Stimulated activated naive B cell treated with anti-CD40 and anti-IgM and Interleukin-4, amounts not matched to agents 10 μg/mL and 1 μg/mL and 100 μg/mL, for 72 hours (primary cell): ENCODE data around the gene SPTLC1.
"Not testable (repeated sequence)": the region's sequence is repeated elsewhere in the genome, so short reads cannot be mapped to it uniquely, and the experiment has no call there.

Source experiments
- ATAC-seq, 2 donors: fragments of 150-1000 bp; cut with Tn5 transposase; replicated peaks; 2 replicates each; pipeline ENCODE4 v1.10.0; 2021; ENCODE audit warnings: moderate library complexity in 1 of 2
- DNase-seq: peaks from one replicate; pipeline ENCODE4 v3.0.0; 2021
- H3K27ac Mint-ChIP-seq: one replicate; pipeline ENCODE4 v1.8.0; 2022; ENCODE audit warnings: mild to moderate bottlenecking, mixed read lengths
- H3K27me3 Mint-ChIP-seq, 2 donors: one replicate each; pipeline ENCODE4 v1.8.0; 2022; ENCODE audit warnings: mixed read lengths in 2 of 2
- H3K36me3 Mint-ChIP-seq, 2 donors: one replicate each; pipeline ENCODE4 v1.8.0; 2022; ENCODE audit warnings: mixed read lengths in 2 of 2, mild to moderate bottlenecking in 1 of 2
- H3K4me1 Mint-ChIP-seq, 2 donors: one replicate each; pipeline ENCODE4 v1.8.0; 2022; ENCODE audit warnings: mixed read lengths in 2 of 2, mild to moderate bottlenecking in 1 of 2
- H3K4me3 Mint-ChIP-seq, 2 donors: one replicate each; pipeline ENCODE4 v1.8.0; 2022; ENCODE audit warnings: mild to moderate bottlenecking in 2 of 2, mixed read lengths in 2 of 2, moderate library complexity in 1 of 2
- H3K9me3 Mint-ChIP-seq, 2 donors: one replicate each; pipeline ENCODE4 v1.8.0; 2022; ENCODE audit warnings: mixed read lengths in 2 of 2, mild to moderate bottlenecking in 1 of 2

The SPTLC1 gene

GRCh38 chr9:92133949-92134604, 18.9 kb upstream of the SPTLC1 start:
- H3K4me3 Mint-ChIP-seq = peak overlapping the region; percentile 62 to 76
- H3K4me1 Mint-ChIP-seq = peaks cover 5 to 9% of the 10 kb centered on the region in 2 donors
- no peak overlapping the region for H3K27ac Mint-ChIP-seq
- ATAC-seq (peak; percentile 80 to 81), DNase-seq (peak; percentile 67)
- peaks cover 6 to 8% of the 10 kb centered on the region in 2 donors for H3K9me3 Mint-ChIP-seq
- H3K36me3 Mint-ChIP-seq = peaks cover 2 to 4% of the 10 kb centered on the region in 2 donors
- H3K27me3 Mint-ChIP-seq = peaks cover 60 to 74% of the 10 kb centered on the region in 2 donors

- not testable (repeated sequence) for ATAC-seq, H3K4me3 Mint-ChIP-seq, H3K4me1 Mint-ChIP-seq, H3K27ac Mint-ChIP-seq, H3K36me3 Mint-ChIP-seq, DNase-seq, H3K9me3 Mint-ChIP-seq
- peaks cover 60 to 75% of the 10 kb centered on the region in 2 donors for H3K27me3 Mint-ChIP-seq
Observed at GRCh38 chr9:92132913-92133312, 17.7 kb upstream of the SPTLC1 start.

- ATAC-seq (no peak), DNase-seq (no peak)
- no peak overlapping the region for H3K4me3 Mint-ChIP-seq
- peaks cover 5 to 9% of the 10 kb centered on the region in 2 donors for H3K4me1 Mint-ChIP-seq
- H3K27ac Mint-ChIP-seq = no peak overlapping the region
- peaks cover 2 to 4% of the 10 kb centered on the region in 2 donors for H3K36me3 Mint-ChIP-seq
- H3K27me3 Mint-ChIP-seq = peaks cover 60 to 75% of the 10 kb centered on the region in 2 donors
- H3K9me3 Mint-ChIP-seq = peaks cover 6 to 8% of the 10 kb centered on the region in 2 donors
Observed at GRCh38 chr9:92132501-92132900, 17.3 kb upstream of the SPTLC1 start.

GRCh38 chr9:92122800-92123199, 7.6 kb upstream of the SPTLC1 start:
- Mint-ChIP-seq H3K4me3 (no peak overlapping the region), H3K27me3 (peaks cover 19 to 25% of the 10 kb centered on the region in 2 donors), H3K27ac (no peak overlapping the region), H3K9me3 (no peaks in the 10 kb centered on the region), H3K36me3 (no peaks in the 10 kb centered on the region), H3K4me1 (no peaks in the 10 kb centered on the region)
- ATAC-seq (no peak), DNase-seq (no peak)

- no peak overlapping the region for H3K27ac Mint-ChIP-seq
- H3K27me3 Mint-ChIP-seq = peaks cover 19 to 25% of the 10 kb centered on the region in 2 donors
- DNase-seq (no peak), ATAC-seq (no peak)
- no peaks in the 10 kb centered on the region for H3K9me3 Mint-ChIP-seq
- no peaks in the 10 kb centered on the region for H3K36me3 Mint-ChIP-seq
- no peaks in the 10 kb centered on the region for H3K4me1 Mint-ChIP-seq
- H3K4me3 Mint-ChIP-seq = no peak overlapping the region
Observed at GRCh38 chr9:92122061-92122460, 6.8 kb upstream of the SPTLC1 start.

GRCh38 chr9:92121265-92121664, 6.1 kb upstream of the SPTLC1 start:
- H3K9me3 Mint-ChIP-seq = no peaks in the 10 kb centered on the region

GRCh38 chr9:92120138-92120537, 4.9 kb upstream of the SPTLC1 start:
- ATAC-seq = no peak
- Mint-ChIP-seq H3K9me3 (no peaks in the 10 kb centered on the region), H3K27ac (no peak overlapping the region), H3K36me3 (peaks cover 2 to 3% of the 10 kb centered on the region in 2 donors), H3K27me3 (peaks cover 19 to 20% of the 10 kb centered on the region in 2 donors), H3K4me1 (peaks cover 0 to 2% of the 10 kb centered on the region in 2 donors), H3K4me3 (no peak overlapping the region)
- no peak for DNase-seq

More at GRCh38 chr9:92121265-92121664, 6.1 kb upstream of the SPTLC1 start:
- DNase-seq = no peak
- H3K4me3 Mint-ChIP-seq = no peak overlapping the region
- no peak for ATAC-seq
- H3K4me1 Mint-ChIP-seq = peaks cover 0 to under 1% of the 10 kb centered on the region in 2 donors
- no peaks in the 10 kb centered on the region for H3K36me3 Mint-ChIP-seq
- no peak overlapping the region for H3K27ac Mint-ChIP-seq
- peaks cover 19 to 25% of the 10 kb centered on the region in 2 donors for H3K27me3 Mint-ChIP-seq

GRCh38 chr9:92119586-92119985, 4.4 kb upstream of the SPTLC1 start:
- no peak for DNase-seq
- no peak overlapping the region for H3K4me3 Mint-ChIP-seq
- H3K36me3 Mint-ChIP-seq = peaks cover 4 to 5% of the 10 kb centered on the region in 2 donors
- peaks cover 0 to 4% of the 10 kb centered on the region in 2 donors for H3K4me1 Mint-ChIP-seq
- ATAC-seq = no peak
- H3K9me3 Mint-ChIP-seq = no peaks in the 10 kb centered on the region
- H3K27me3 Mint-ChIP-seq = peaks cover 19 to 20% of the 10 kb centered on the region in 2 donors
- H3K27ac Mint-ChIP-seq = no peak overlapping the region

- no peak overlapping the region for H3K27ac Mint-ChIP-seq
- peaks cover 25 to 51% of the 10 kb centered on the region in 2 donors for H3K36me3 Mint-ChIP-seq
- H3K4me3 Mint-ChIP-seq = no peak overlapping the region
- DNase-seq = no peak
- H3K9me3 Mint-ChIP-seq = no peaks in the 10 kb centered on the region
- no peaks in the 10 kb centered on the region for H3K27me3 Mint-ChIP-seq
- ATAC-seq = no peak
- peaks cover 15 to 17% of the 10 kb centered on the region in 2 donors for H3K4me1 Mint-ChIP-seq
Observed at GRCh38 chr9:92108122-92108521, 7.1 kb downstream of the SPTLC1 start.

GRCh38 chr9:92105446-92106225, 9.6 kb downstream of the SPTLC1 start:
- H3K4me3 Mint-ChIP-seq, H3K27me3 Mint-ChIP-seq, ATAC-seq, DNase-seq, H3K4me1 Mint-ChIP-seq, H3K27ac Mint-ChIP-seq, H3K9me3 Mint-ChIP-seq: not testable (repeated sequence)
- peaks cover 22 to 52% of the 10 kb centered on the region in 2 donors for H3K36me3 Mint-ChIP-seq

GRCh38 chr9:92103601-92104000, 11.6 kb downstream of the SPTLC1 start:
- not testable (repeated sequence) for H3K27ac Mint-ChIP-seq, H3K9me3 Mint-ChIP-seq

GRCh38 chr9:92100237-92100911, 14.8 kb downstream of the SPTLC1 start:
- H3K36me3 Mint-ChIP-seq = peaks cover 30 to 64% of the 10 kb centered on the region in 2 donors
- H3K27ac Mint-ChIP-seq = no peak overlapping the region
- DNase-seq = no peak

More at GRCh38 chr9:92103601-92104000, 11.6 kb downstream of the SPTLC1 start:
- not testable (repeated sequence) for H3K4me1 Mint-ChIP-seq, H3K4me3 Mint-ChIP-seq, H3K27me3 Mint-ChIP-seq, ATAC-seq, DNase-seq
- H3K36me3 Mint-ChIP-seq = peaks cover 23 to 56% of the 10 kb centered on the region in 2 donors

GRCh38 chr9:92098638-92099037, 16.6 kb downstream of the SPTLC1 start:
- Mint-ChIP-seq H3K36me3 (peaks cover 39 to 68% of the 10 kb centered on the region in 2 donors), H3K4me3 (peak overlapping the region in 1 of 2 donors; percentile 67)

More at GRCh38 chr9:92100237-92100911, 14.8 kb downstream of the SPTLC1 start:
- Mint-ChIP-seq H3K4me3 (no peak overlapping the region), H3K9me3 (peaks cover 0 to 2% of the 10 kb centered on the region in 2 donors), H3K4me1 (peaks cover 9 to 13% of the 10 kb centered on the region in 2 donors), H3K27me3 (no peaks in the 10 kb centered on the region)
- no peak for ATAC-seq

GRCh38 chr9:92097997-92098482, 17.2 kb downstream of the SPTLC1 start:
- peak in 1 of 2 donors; percentile 29 for ATAC-seq

More at GRCh38 chr9:92098638-92099037, 16.6 kb downstream of the SPTLC1 start:
- DNase-seq = no peak
- H3K4me1 Mint-ChIP-seq = peaks cover 20 to 23% of the 10 kb centered on the region in 2 donors
- no peaks in the 10 kb centered on the region for H3K27me3 Mint-ChIP-seq
- ATAC-seq = peak in 1 of 2 donors; percentile 34
- peaks cover 0 to 2% of the 10 kb centered on the region in 2 donors for H3K9me3 Mint-ChIP-seq
- no peak overlapping the region for H3K27ac Mint-ChIP-seq

More at GRCh38 chr9:92097997-92098482, 17.2 kb downstream of the SPTLC1 start:
- Mint-ChIP-seq H3K9me3 (peaks cover 0 to 2% of the 10 kb centered on the region in 2 donors), H3K4me3 (peak overlapping the region; percentile 62 to 67), H3K36me3 (peaks cover 35 to 62% of the 10 kb centered on the region in 2 donors), H3K27ac (peak overlapping the region; percentile 82), H3K4me1 (peaks cover 17 to 23% of the 10 kb centered on the region in 2 donors), H3K27me3 (no peaks in the 10 kb centered on the region)
- DNase-seq = peak; percentile 33
